Measurements from ENCODE around the gene BARHL1. TPM values are rescaled to one million over a fixed set of nuclear protein-coding genes. Genes with fewer than 3 reads are reported as not detected.

The BARHL1 gene
- polyA plus RNA-seq, 1 donor (not counting 4 experiments of a cell fraction or from before 2014, with no cell fraction given): not detected

DNA sequence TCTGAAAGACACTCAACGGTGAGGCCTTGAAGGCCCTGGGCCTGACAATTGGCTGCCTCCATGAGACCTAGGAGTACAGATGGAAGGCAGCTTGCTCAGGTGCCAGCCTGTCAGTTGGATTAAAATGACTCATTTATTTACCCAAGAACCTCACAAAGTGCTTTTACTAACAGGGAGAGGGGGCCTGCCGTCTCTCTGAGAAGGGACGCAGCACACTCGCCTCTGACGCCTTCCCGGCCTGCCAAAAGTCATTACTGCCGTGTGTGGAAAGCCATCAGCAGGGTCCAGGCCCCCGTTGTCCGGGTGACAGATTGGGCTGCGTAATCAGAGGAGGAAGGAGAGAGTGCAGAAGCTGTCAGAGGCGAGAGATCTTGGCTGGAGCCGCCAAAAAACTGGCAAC is 54.9 kb downstream of the BARHL1 start:
- Histone ChIP-seq H3K9ac (ENCODE audit: control insufficient read depth, extremely low read depth, insufficient read depth, low read length) (no peak overlapping the region), H3K4me3 (ENCODE audit: control insufficient read depth in 2 of 3, extremely low read depth in 1 of 3, insufficient read depth in 2 of 3, low read depth in 1 of 3, low read length in 3 of 3) (no peak overlapping the region), H3K79me2 (ENCODE audit: control insufficient read depth, insufficient read depth, low read length) (no peaks in the 10 kb centered on the region), H3K27me3 (ENCODE audit: control insufficient read depth, extremely low read depth, insufficient read depth, low read length) (no peaks in the 10 kb centered on the region), H3K4me2 (ENCODE audit: control insufficient read depth, extremely low read depth, insufficient read depth, low read depth, low read length) (no peak overlapping the region), H3K4me1 (ENCODE audit: control insufficient read depth, extremely low read depth, insufficient read depth, low read length) (peaks cover 8% of the 10 kb centered on the region), H3K9me1 (ENCODE audit: control insufficient read depth, extremely low read depth, insufficient read depth, low read length) (peaks cover 2% of the 10 kb centered on the region), H3K27ac (ENCODE audit: control insufficient read depth, insufficient read depth, low read length) (no peak overlapping the region), H4K20me1 (ENCODE audit: control insufficient read depth, extremely low read depth, insufficient read depth, low read length) (no peaks in the 10 kb centered on the region), H2AFZ (ENCODE audit: control insufficient read depth, low read length) (no peak overlapping the region), H3K9me3 (ENCODE audit: control insufficient read depth, low read depth, low read length) (no peaks in the 10 kb centered on the region), H3K36me3 (ENCODE audit: control insufficient read depth in 2 of 2, extremely low read depth in 1 of 2, insufficient read depth in 2 of 2, low read length in 2 of 2) (peaks cover 13 to 24% of the 10 kb centered on the region in 2 experiments)
- DNase-seq (ENCODE audit: low read depth, low spot score) (no peak), FAIRE-seq (no peak)
- TF ChIP-seq, protein P1, sequence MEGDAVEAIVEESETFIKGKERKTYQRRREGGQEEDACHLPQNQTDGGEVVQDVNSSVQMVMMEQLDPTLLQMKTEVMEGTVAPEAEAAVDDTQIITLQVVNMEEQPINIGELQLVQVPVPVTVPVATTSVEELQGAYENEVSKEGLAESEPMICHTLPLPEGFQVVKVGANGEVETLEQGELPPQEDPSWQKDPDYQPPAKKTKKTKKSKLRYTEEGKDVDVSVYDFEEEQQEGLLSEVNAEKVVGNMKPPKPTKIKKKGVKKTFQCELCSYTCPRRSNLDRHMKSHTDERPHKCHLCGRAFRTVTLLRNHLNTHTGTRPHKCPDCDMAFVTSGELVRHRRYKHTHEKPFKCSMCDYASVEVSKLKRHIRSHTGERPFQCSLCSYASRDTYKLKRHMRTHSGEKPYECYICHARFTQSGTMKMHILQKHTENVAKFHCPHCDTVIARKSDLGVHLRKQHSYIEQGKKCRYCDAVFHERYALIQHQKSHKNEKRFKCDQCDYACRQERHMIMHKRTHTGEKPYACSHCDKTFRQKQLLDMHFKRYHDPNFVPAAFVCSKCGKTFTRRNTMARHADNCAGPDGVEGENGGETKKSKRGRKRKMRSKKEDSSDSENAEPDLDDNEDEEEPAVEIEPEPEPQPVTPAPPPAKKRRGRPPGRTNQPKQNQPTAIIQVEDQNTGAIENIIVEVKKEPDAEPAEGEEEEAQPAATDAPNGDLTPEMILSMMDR (optimal IDR thresholded peaks at IDR 0.05 in 1 of 3, IDR thresholded peaks at IDR 0.05 in 1 of 3, conservative IDR thresholded peaks at IDR 0.05 in 1 of 3; ENCODE audit: extremely low read depth in 1 of 3, insufficient read depth in 2 of 3, low read length in 3 of 3): no peak
- TF ChIP-seq EZH2 (IDR thresholded peaks at IDR 0.05; ENCODE audit: low read length): no peak
- dilution Hi-C loops (cut with MboI; ENCODE audit: extremely low pct_ligation_motif_present, low sequenced_read_pairs): no loop called here

DNA sequence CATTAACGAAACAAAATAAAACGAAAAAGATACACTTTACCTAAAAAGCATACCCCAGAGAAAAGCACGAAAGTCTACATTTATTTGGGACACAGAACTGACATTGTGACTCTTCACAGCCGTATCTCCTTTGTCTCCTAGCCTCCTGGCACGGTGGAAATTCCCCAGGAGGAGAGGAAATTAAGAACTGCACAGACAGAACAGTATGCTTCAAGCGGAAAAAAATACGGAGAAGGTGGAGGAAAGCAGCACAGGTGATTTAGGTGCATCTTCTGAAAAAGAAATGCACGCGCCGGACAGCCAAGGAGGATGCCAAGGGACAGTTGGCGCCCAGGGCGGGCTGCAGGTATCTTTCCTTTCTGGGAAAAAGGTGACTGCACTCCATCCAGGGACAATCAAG is 55.4 kb downstream of the BARHL1 start:
- no peak overlapping the region for H2AFZ ChIP-seq (ENCODE audit: control insufficient read depth, low read length)
- no peaks in the 10 kb centered on the region for H3K79me2 ChIP-seq (ENCODE audit: control insufficient read depth, insufficient read depth, low read length)
- H3K27me3 ChIP-seq (ENCODE audit: control insufficient read depth, extremely low read depth, insufficient read depth, low read length): no peaks in the 10 kb centered on the region
- dilution Hi-C loops (cut with MboI; ENCODE audit: extremely low pct_ligation_motif_present, low sequenced_read_pairs): no loop called here
- H3K9ac ChIP-seq (ENCODE audit: control insufficient read depth, extremely low read depth, insufficient read depth, low read length): no peak overlapping the region
- no peak overlapping the region for H3K4me3 ChIP-seq (ENCODE audit: control insufficient read depth in 2 of 3, extremely low read depth in 1 of 3, insufficient read depth in 2 of 3, low read depth in 1 of 3, low read length in 3 of 3)
- no peak overlapping the region for H3K27ac ChIP-seq (ENCODE audit: control insufficient read depth, insufficient read depth, low read length)
- TF ChIP-seq EZH2 (IDR thresholded peaks at IDR 0.05; ENCODE audit: low read length): no peak
- TF ChIP-seq, protein P1 (optimal IDR thresholded peaks at IDR 0.05 in 1 of 3, IDR thresholded peaks at IDR 0.05 in 1 of 3, conservative IDR thresholded peaks at IDR 0.05 in 1 of 3; ENCODE audit: extremely low read depth in 1 of 3, insufficient read depth in 2 of 3, low read length in 3 of 3): no peak
- no peaks in the 10 kb centered on the region for H3K9me3 ChIP-seq (ENCODE audit: control insufficient read depth, low read depth, low read length)
- H4K20me1 ChIP-seq (ENCODE audit: control insufficient read depth, extremely low read depth, insufficient read depth, low read length): no peaks in the 10 kb centered on the region
- FAIRE-seq (no peak), DNase-seq (ENCODE audit: low read depth, low spot score) (no peak)
- H3K4me1 ChIP-seq (ENCODE audit: control insufficient read depth, extremely low read depth, insufficient read depth, low read length): peaks cover 4% of the 10 kb centered on the region
- no peaks in the 10 kb centered on the region for H3K9me1 ChIP-seq (ENCODE audit: control insufficient read depth, extremely low read depth, insufficient read depth, low read length)
- peaks cover 13 to 27% of the 10 kb centered on the region in 2 experiments for H3K36me3 ChIP-seq (ENCODE audit: control insufficient read depth in 2 of 2, extremely low read depth in 1 of 2, insufficient read depth in 2 of 2, low read length in 2 of 2)
- no peak overlapping the region for H3K4me2 ChIP-seq (ENCODE audit: control insufficient read depth, extremely low read depth, insufficient read depth, low read depth, low read length)
